ENCODE data around the gene COBL.
"Not testable (repeated sequence)": the region's sequence is repeated elsewhere in the genome, so short reads cannot be mapped to it uniquely, and the experiment has no call there.

Gene COBL

GRCh38 chr7:51000956-51001355 lies 315.7 kb downstream of the COBL start:
- H3K4me3 ChIP-seq (replicated peaks; ENCODE audit: low read depth, low read length): no peak overlapping the region
- peak; percentile 4 for TF ChIP-seq CTCF (IDR thresholded peaks at IDR 0.05; ENCODE audit: low read length, missing control alignments)
- DNase-seq (ENCODE audit: low read depth): peak; percentile 8

GRCh38 chr7:50994753-50995319 lies 321.8 kb downstream of the COBL start:
- TF ChIP-seq CTCF (IDR thresholded peaks at IDR 0.05; ENCODE audit: low read length, missing control alignments): no peak
- H3K4me3 ChIP-seq (replicated peaks; ENCODE audit: low read depth, low read length): no peak overlapping the region
- no peak for DNase-seq (ENCODE audit: low read depth)

GRCh38 chr7:50990214-50990613 lies 326.4 kb downstream of the COBL start:
- DNase-seq (ENCODE audit: low read depth): not testable (repeated sequence)

GRCh38 chr7:50988988-50989387 lies 327.6 kb downstream of the COBL start:
- no peak overlapping the region for H3K4me3 ChIP-seq (replicated peaks; ENCODE audit: low read depth, low read length)
- no peak for TF ChIP-seq CTCF (IDR thresholded peaks at IDR 0.05; ENCODE audit: low read length, missing control alignments)

More at GRCh38 chr7:50990214-50990613, 326.4 kb downstream of the COBL start:
- H3K4me3 ChIP-seq (replicated peaks; ENCODE audit: low read depth, low read length): not testable (repeated sequence)

GRCh38 chr7:50988465-50988864 lies 328.1 kb downstream of the COBL start:
- no peak overlapping the region for H3K4me3 ChIP-seq (replicated peaks; ENCODE audit: low read depth, low read length)
- no peak for TF ChIP-seq CTCF (IDR thresholded peaks at IDR 0.05; ENCODE audit: low read length, missing control alignments)
- DNase-seq (ENCODE audit: low read depth): no peak

More at GRCh38 chr7:50988988-50989387, 327.6 kb downstream of the COBL start:
- no peak for DNase-seq (ENCODE audit: low read depth)

GRCh38 chr7:50985096-50985495 lies 331.5 kb downstream of the COBL start:
- no peak for TF ChIP-seq CTCF (IDR thresholded peaks at IDR 0.05; ENCODE audit: low read length, missing control alignments)
- H3K4me3 ChIP-seq (replicated peaks; ENCODE audit: low read depth, low read length): no peak overlapping the region
- no peak for DNase-seq (ENCODE audit: low read depth)

- DNase-seq (ENCODE audit: low read depth): no peak
- no peak overlapping the region for H3K4me3 ChIP-seq (replicated peaks; ENCODE audit: low read depth, low read length)
- no peak for TF ChIP-seq CTCF (IDR thresholded peaks at IDR 0.05; ENCODE audit: low read length, missing control alignments)
These were observed 332.8 kb downstream of the COBL start for GRCh38 chr7:50983850-50984249.

Measured in fibroblast of pulmonary artery (primary cell).